ENCODE measurements around the gene EPHX1. TPM values are rescaled to one million over a fixed set of nuclear protein-coding genes. Genes with fewer than 3 reads are reported as not detected.
A peak's percentile ranks its signal among the peaks of the same experiment; 100 is the strongest.

EPHX1 gene
- total and polyA plus RNA-seq, 9 donors, result 213 to 566 (median 302) TPM

GRCh38 chr1:225845571-225846259 is 35.8 kb downstream of the EPHX1 start:
- H3K36me3 ChIP-seq, result no peaks in the 10 kb centered on the region
- H3K9me3 ChIP-seq, result no peaks in the 10 kb centered on the region
- 44 to 56% (median 51%) methylated on average over 8 to 13 of the region's 13 CpGs for WGBS, 3 donors

GRCh38 chr1:225846331-225847310 is 36.7 kb downstream of the EPHX1 start:
- intact Hi-C loops (cut with DNase I), result loop anchor here in 3 of 4 donors (5.0 to 10.0 kb wide), 4 partner anchors 34 to 372 kb away; partner anchors contain the start of genes SRP9 (in 2 of the 3) and EPHX1 (in 1 of the 3)
- no peaks in the 10 kb centered on the region for H3K9me3 ChIP-seq
- H3K36me3 ChIP-seq, result no peaks in the 10 kb centered on the region
- H3K27ac ChIP-seq, result peak overlapping the region in 1 of 2 donors; percentile 39
- TF ChIP-seq EP300 (IDR thresholded peaks at IDR 0.05) (no peak), CTCF (IDR thresholded peaks at IDR 0.05) (no peak), POLR2A (IDR thresholded peaks at IDR 0.05) (no peak)
- 74 to 83% (median 76%) methylated on average over 12 to 20 of the region's 20 CpGs for WGBS, 3 donors
- no peaks in the 10 kb centered on the region for H3K27me3 ChIP-seq
- no peak overlapping the region for H3K4me3 ChIP-seq
- peaks cover 12% of the 10 kb centered on the region for H3K4me1 ChIP-seq (ENCODE audit: insufficient read depth)
- no peak for DNase-seq

More at GRCh38 chr1:225845571-225846259, 35.8 kb downstream of the EPHX1 start:
- intact Hi-C loops (cut with DNase I), result loop anchor here in 3 of 4 donors (5.0 to 10.0 kb wide), 4 partner anchors 33 to 371 kb away; partner anchors contain the start of genes SRP9 (in 2 of the 3) and EPHX1 (in 1 of the 3)
- H3K27ac ChIP-seq, result peak overlapping the region; percentile 9 to 50
- H3K4me3 ChIP-seq, result no peak overlapping the region
- H3K4me1 ChIP-seq (ENCODE audit: insufficient read depth), result peaks cover 12% of the 10 kb centered on the region
- H3K27me3 ChIP-seq, result no peaks in the 10 kb centered on the region
- TF ChIP-seq EP300 (IDR thresholded peaks at IDR 0.05), result no peak
- TF ChIP-seq POLR2A (IDR thresholded peaks at IDR 0.05), result peak; percentile 13
- TF ChIP-seq CTCF (IDR thresholded peaks at IDR 0.05), result peak; percentile 74 to 87 (median 84)
- peak; percentile 82 to 87 (median 85) for DNase-seq

GRCh38 chr1:225847610-225848009 is 37.7 kb downstream of the EPHX1 start:
- no peaks in the 10 kb centered on the region for H3K27me3 ChIP-seq
- no peak for TF ChIP-seq POLR2A (IDR thresholded peaks at IDR 0.05)
- TF ChIP-seq EP300 (IDR thresholded peaks at IDR 0.05), result no peak
- no peak for TF ChIP-seq CTCF (IDR thresholded peaks at IDR 0.05)
- no peaks in the 10 kb centered on the region for H3K36me3 ChIP-seq
- peak overlapping the region in 1 of 2 donors; percentile 39 for H3K27ac ChIP-seq
- no peak overlapping the region for H3K4me3 ChIP-seq
- intact Hi-C loops (cut with DNase I), result loop anchor here in 3 of 4 donors (5.0 to 10.0 kb wide), 4 partner anchors 35 to 373 kb away; partner anchors contain the start of genes SRP9 (in 2 of the 3) and EPHX1 (in 1 of the 3)
- DNase-seq, result no peak
- peaks cover 20% of the 10 kb centered on the region for H3K4me1 ChIP-seq (ENCODE audit: insufficient read depth)
- 22 to 31% (median 27%) methylated on average over 4 of the region's 4 CpGs for WGBS, 3 donors
- no peaks in the 10 kb centered on the region for H3K9me3 ChIP-seq

All from ovary (tissue), 9 donors.